H9 (cell line): ENCODE measurements around the gene CTIF. TPM values are rescaled to one million over a fixed set of nuclear protein-coding genes. Genes with fewer than 3 reads are reported as not detected.

Experiments used
- DNase-seq: peaks from one replicate; pipeline ENCODE4 v3.0.0-alpha.2; 2017
- H2AFZ ChIP-seq: one replicate; pipeline ENCODE4 v1.6.1; 2013; ENCODE audit warnings: mild to moderate bottlenecking, low read length, control low read depth, moderate library complexity
- H2AK5ac ChIP-seq: 2 replicates; pipeline ENCODE4 v1.6.1; 2013; ENCODE audit warnings: low read length, control low read depth, mixed read lengths; ENCODE audit not compliant: insufficient read length
- H2BK120ac ChIP-seq: one replicate; pipeline ENCODE4 v1.6.1; 2013; ENCODE audit warnings: low read depth, mild to moderate bottlenecking, low read length, control low read depth, inconsistent platforms; ENCODE audit not compliant: poor library complexity, severe bottlenecking
- H2BK12ac ChIP-seq: 2 replicates; pipeline ENCODE4 v1.6.1; 2013; ENCODE audit warnings: low read length, control low read depth, mixed read lengths, low read depth; ENCODE audit not compliant: insufficient read length
- H2BK15ac ChIP-seq: 2 replicates; pipeline ENCODE4 v1.6.1; 2013; ENCODE audit warnings: low read depth, low read length, control low read depth
- H2BK20ac ChIP-seq: one replicate; pipeline ENCODE4 v1.6.1; 2013; ENCODE audit warnings: low read depth, mild to moderate bottlenecking, low read length, control low read depth, inconsistent platforms; ENCODE audit not compliant: poor library complexity, severe bottlenecking
- H2BK5ac ChIP-seq: 2 replicates; pipeline ENCODE4 v1.6.1; 2013; ENCODE audit warnings: low read length, control low read depth, mixed read lengths; ENCODE audit not compliant: insufficient read length
- H3K14ac ChIP-seq: 2 replicates; pipeline ENCODE4 v1.6.1; 2013; ENCODE audit warnings: low read length, control low read depth; ENCODE audit not compliant: insufficient read depth
- H3K18ac ChIP-seq: 2 replicates; pipeline ENCODE4 v1.6.1; 2013; ENCODE audit warnings: low read depth, mild to moderate bottlenecking, mixed read lengths, low read length, control low read depth; ENCODE audit not compliant: insufficient read length
- H3K23ac ChIP-seq: 2 replicates; pipeline ENCODE4 v1.6.1; 2013; ENCODE audit warnings: low read length, control low read depth, mixed read lengths, low read depth; ENCODE audit not compliant: insufficient read length
- H3K23me2 ChIP-seq: 2 replicates; pipeline ENCODE4 v1.6.1; 2013; ENCODE audit warnings: low read depth, mild to moderate bottlenecking, mixed read lengths, low read length, control low read depth; ENCODE audit not compliant: insufficient read length, poor library complexity, severe bottlenecking
- H3K27ac ChIP-seq: 2 replicates; pipeline ENCODE4 v1.5.1; 2013; ENCODE audit warnings: low read length, control low read depth, mixed read lengths, low read depth; ENCODE audit not compliant: insufficient read length
- H3K27me3 ChIP-seq: 2 replicates; pipeline ENCODE4 v1.6.1; 2013; ENCODE audit warnings: low read length, control low read depth, inconsistent platforms; ENCODE audit not compliant: insufficient read depth
- H3K4ac ChIP-seq: 2 replicates; pipeline ENCODE4 v1.6.1; 2013; ENCODE audit warnings: low read depth, mild to moderate bottlenecking, control low read depth, inconsistent platforms, low read length, moderate library complexity
- H3K4me1 ChIP-seq: 2 replicates; pipeline ENCODE4 v1.6.1; 2013; ENCODE audit warnings: low read length, control low read depth, inconsistent platforms; ENCODE audit not compliant: insufficient read depth
- H3K4me2 ChIP-seq: 2 replicates; pipeline ENCODE4 v1.6.1; 2013; ENCODE audit warnings: low read length, control low read depth, mixed read lengths; ENCODE audit not compliant: insufficient read length, insufficient read depth
- H3K56ac ChIP-seq: 2 replicates; pipeline ENCODE4 v1.6.1; 2013; ENCODE audit warnings: low read depth, mild to moderate bottlenecking, mixed read lengths, low read length, control low read depth; ENCODE audit not compliant: insufficient read length
- H3K79me1 ChIP-seq: 2 replicates; pipeline ENCODE4 v1.6.1; 2013; ENCODE audit warnings: low read depth, mild to moderate bottlenecking, moderate library complexity, low read length, control low read depth, inconsistent platforms; ENCODE audit not compliant: insufficient read depth, poor library complexity, severe bottlenecking
- H3K79me2 ChIP-seq: 2 replicates; pipeline ENCODE4 v1.6.1; 2013; ENCODE audit warnings: low read length, control low read depth, inconsistent platforms; ENCODE audit not compliant: insufficient read depth
- H3K9ac ChIP-seq: 2 replicates; pipeline ENCODE4 v1.6.1; 2013; ENCODE audit warnings: low read length, control low read depth, mixed read lengths; ENCODE audit not compliant: insufficient read length; ENCODE audit errors: extremely low read depth
- H3K9me3 ChIP-seq: one replicate; pipeline ENCODE4 v1.6.1; 2013; ENCODE audit warnings: low read depth, low read length, inconsistent platforms; ENCODE audit not compliant: control insufficient read depth
- H3T11ph ChIP-seq: one replicate; pipeline ENCODE4 v1.6.1; 2013; ENCODE audit warnings: mild to moderate bottlenecking, low read length, control low read depth, inconsistent platforms
- H4K20me1 ChIP-seq: one replicate; pipeline ENCODE4 v1.6.1; 2013; ENCODE audit not compliant: control insufficient read depth, insufficient read length, insufficient read depth
- H4K5ac ChIP-seq: 2 replicates; pipeline ENCODE4 v1.6.1; 2013; ENCODE audit warnings: low read depth, mild to moderate bottlenecking, mixed read lengths, low read length, control low read depth; ENCODE audit not compliant: insufficient read length
- H4K8ac ChIP-seq: replicated peaks from 2 replicates; pipeline ENCODE4 v1.6.1; 2013; ENCODE audit warnings: low read length, control low read depth, mixed read lengths, low read depth; ENCODE audit not compliant: insufficient read length
- H4K91ac ChIP-seq: 2 replicates; pipeline ENCODE4 v1.6.1; 2013; ENCODE audit warnings: low read depth, mild to moderate bottlenecking, moderate library complexity, mixed read lengths, low read length, control low read depth; ENCODE audit not compliant: insufficient read length
- H3K27ac Mint-ChIP-seq, 3 experiments: 2 replicates in 2 of 3; 3 replicates in 1 of 3; pipeline ENCODE4 v1.8.0; 2020 to 2021; ENCODE audit warnings: mixed read lengths in 3 of 3, mild to moderate bottlenecking in 1 of 3, moderate library complexity in 1 of 3
- H3K27me3 Mint-ChIP-seq: 2 replicates; pipeline ENCODE4 v1.8.0; 2021; ENCODE audit warnings: low read depth, mild to moderate bottlenecking, moderate library complexity, mixed read lengths
- H3K36me3 Mint-ChIP-seq, 3 experiments: 2 replicates in 2 of 3; 3 replicates in 1 of 3; pipeline ENCODE4 v1.8.0; 2020 to 2021; ENCODE audit warnings: low read depth in 3 of 3, mixed read lengths in 3 of 3; ENCODE audit not compliant: insufficient read depth in 1 of 3
- H3K4me1 Mint-ChIP-seq, 2 experiments: 2 replicates each; pipeline ENCODE4 v1.8.0; 2020; ENCODE audit warnings: mixed read lengths in 2 of 2
- H3K4me3 Mint-ChIP-seq, 2 experiments: 2 replicates in 1 of 2; 3 replicates in 1 of 2; pipeline ENCODE4 v1.8.0; 2020 to 2021; ENCODE audit warnings: mild to moderate bottlenecking in 2 of 2, mixed read lengths in 2 of 2, moderate library complexity in 1 of 2
- H3K9me3 Mint-ChIP-seq, 2 experiments: 2 replicates in 1 of 2; 3 replicates in 1 of 2; pipeline ENCODE4 v1.8.0; 2020; ENCODE audit warnings: mild to moderate bottlenecking in 2 of 2, mixed read lengths in 2 of 2, moderate library complexity in 1 of 2
- CTCF ChIP-seq: fragments of 200-600 bp; sonication (generic); conservative IDR thresholded peaks from 3 replicates; pipeline ENCODE4 v1.8.0; 2021; ENCODE audit warnings: antibody characterized with exemption, mild to moderate bottlenecking
- WGBS: extraction: QIAGEN DNeasy Blood & Tissue Kit; methylation state at CpG from one replicate; pipeline ENCODE4 v1.1.7; 2013; ENCODE audit warnings: missing lambda C conversion rate, low lambda C conversion rate, mixed read lengths; ENCODE audit not compliant: insufficient read length; ENCODE audit errors: extremely low coverage; 5-methylcytosine and 5-hydroxymethylcytosine counted together
- total RNA-seq: library from RNA; stranded (reverse); gene quantifications from 2 replicates; pipeline ENCODE4 v1.2.1, GENCODE V29; 2021

CTIF gene
- total RNA-seq, 1 experiment from 2014 or later, result 15.8 TPM

- H3K18ac ChIP-seq, result no peak overlapping the region
- TF ChIP-seq CTCF, result no peak
- H2BK15ac ChIP-seq, result no peak overlapping the region
- no peaks in the 10 kb centered on the region for H4K20me1 ChIP-seq
- H3K56ac ChIP-seq, result no peak overlapping the region
- H3K9ac ChIP-seq, result no peak overlapping the region
- no peaks in the 10 kb centered on the region for H3K4me1 ChIP-seq
- no peak overlapping the region for H2BK120ac ChIP-seq
- H3K79me2 ChIP-seq, result no peaks in the 10 kb centered on the region
- H3K23ac ChIP-seq, result no peak overlapping the region
- no peak overlapping the region for H2AFZ ChIP-seq
- H3K36me3 Mint-ChIP-seq, result 0 out of 7 replicates have a peak, but pooled peaks cover 0 to 1% (median 0%) of the 10 kb centered on the region in 3 experiments
- H2BK5ac ChIP-seq, result no peak overlapping the region
- H3K27me3 ChIP-seq, result no peaks in the 10 kb centered on the region
- no peak overlapping the region for H2BK12ac ChIP-seq
- H4K5ac ChIP-seq, result no peak overlapping the region
- no peaks in the 10 kb centered on the region for H3K9me3 Mint-ChIP-seq
- H4K91ac ChIP-seq, result no peak overlapping the region
- H4K8ac ChIP-seq, result no peak overlapping the region
- H3K4ac ChIP-seq, result no peak overlapping the region
- no peak overlapping the region for H3K27ac Mint-ChIP-seq
- no peak overlapping the region for H2BK20ac ChIP-seq
- no peak overlapping the region for H2AK5ac ChIP-seq
- H3K79me1 ChIP-seq, result no peaks in the 10 kb centered on the region
- H3K23me2 ChIP-seq, result no peaks in the 10 kb centered on the region
- no peak overlapping the region for H3T11ph ChIP-seq
- no peak overlapping the region for H3K4me3 Mint-ChIP-seq
- no peak overlapping the region for H3K4me2 ChIP-seq
- H3K27ac ChIP-seq, result no peak overlapping the region
- peaks cover 0 to 7% of the 10 kb centered on the region in 2 experiments; a peak in 1 of 4 replicates for H3K4me1 Mint-ChIP-seq
- H3K27me3 Mint-ChIP-seq, result no peaks in the 10 kb centered on the region; the same call in 1 of the 2 replicates
- WGBS, result no CpG with 5 or more reads among the region's 8 CpGs
- H3K14ac ChIP-seq, result no peak overlapping the region
- H3K9me3 ChIP-seq, result no peaks in the 10 kb centered on the region
- DNase-seq, result no peak
Measured at GRCh38 chr18:48751727-48752468, 213.1 kb downstream of the CTIF start.
